ENCODE measurements around the gene DUSP28. TPM values are rescaled to one million over a fixed set of nuclear protein-coding genes. Genes with fewer than 3 reads are reported as not detected.

Gene DUSP28
- total and polyA plus RNA-seq, 2 of the 13 experiments (the other 11 are each of a cell fraction or from before 2014, with no cell fraction given): 5.2 to 8.6 TPM

- TF ChIP-seq PATZ1 (CRISPR knock-in tag; IDR thresholded peaks at IDR 0.05) (0 out of 2 replicates have a peak, but pooled peaks have one; percentile 18), CCDC6 (CRISPR knock-in tag; IDR thresholded peaks at IDR 0.05) (no peak), ZNF652 (CRISPR knock-in tag; IDR thresholded peaks at IDR 0.05; ENCODE audit: borderline replicate concordance, low read depth) (no peak), FOXP1 (IDR thresholded peaks at IDR 0.05) (no peak), FOXP1 (CRISPR knock-in tag; IDR thresholded peaks at IDR 0.05) (no peak), ZNF10 (CRISPR knock-in tag; IDR thresholded peaks at IDR 0.05; ENCODE audit: borderline replicate concordance, low read depth) (no peak), ZFX (CRISPR knock-in tag; IDR thresholded peaks at IDR 0.05; ENCODE audit: low read depth) (peak; percentile 30; the same call in 1 of the 2 replicates), ZNF329 (CRISPR knock-in tag; IDR thresholded peaks at IDR 0.05; ENCODE audit: low read depth) (no peak), REPIN1 (CRISPR knock-in tag; IDR thresholded peaks at IDR 0.05; ENCODE audit: borderline replicate concordance, low read depth) (no peak), GZF1 (CRISPR knock-in tag; IDR thresholded peaks at IDR 0.05) (no peak), ZBTB21 (CRISPR knock-in tag; IDR thresholded peaks at IDR 0.05) (no peak), SOX5 (CRISPR knock-in tag; IDR thresholded peaks at IDR 0.05; ENCODE audit: borderline replicate concordance) (no peak), ZSCAN22 (CRISPR knock-in tag; IDR thresholded peaks at IDR 0.05) (no peak), ZNF784 (CRISPR knock-in tag; IDR thresholded peaks at IDR 0.05; ENCODE audit: borderline replicate concordance) (no peak), ZNF512 (CRISPR knock-in tag; IDR thresholded peaks at IDR 0.05) (no peak), DPF2 (CRISPR knock-in tag; IDR thresholded peaks at IDR 0.05; ENCODE audit: borderline replicate concordance, low read depth) (no peak), ZEB1 (IDR thresholded peaks at IDR 0.05; ENCODE audit: insufficient replicate concordance, low read depth) (no peak), HIC2 (CRISPR knock-in tag; IDR thresholded peaks at IDR 0.05; ENCODE audit: low read depth) (0 out of 2 replicates have a peak, but pooled peaks have one; percentile 7), CREM (IDR thresholded peaks at IDR 0.05) (no peak), CREM (CRISPR knock-in tag; IDR thresholded peaks at IDR 0.05) (no peak), POLR2A (IDR thresholded peaks at IDR 0.05; ENCODE audit: insufficient read depth in 1 of 2, low read depth in 2 of 2, low read length in 2 of 2) (no peak), ZFP36 (IDR thresholded peaks at IDR 0.05; ENCODE audit: borderline replicate concordance, low read depth, low read length, partially characterized antibody) (no peak), MLX (CRISPR knock-in tag; IDR thresholded peaks at IDR 0.05) (no peak), ZNF263 (CRISPR knock-in tag; IDR thresholded peaks at IDR 0.05) (no peak)
Observed at GRCh38 chr2:240513549-240514287, 46.4 kb upstream of the DUSP28 start (continued).
